Hepatocyte (in vitro differentiated cells): ENCODE results near the gene CFB.

Experiments used
- EZH2 ChIP-seq: fragments of 200-600 bp; sonication (generic); IDR thresholded peaks from 2 replicates; pipeline ENCODE4 v1.6.1; 2016; ENCODE audit warnings: antibody characterized with exemption, mild to moderate bottlenecking, borderline replicate concordance
- TF ChIP-seq, protein P1 (sequence below): fragments of 200-600 bp; sonication (generic); IDR thresholded peaks from 2 replicates; pipeline ENCODE4 v1.5.1; 2016; ENCODE audit warnings: antibody characterized with exemption, mild to moderate bottlenecking; ENCODE audit not compliant: poor library complexity

DNA sequence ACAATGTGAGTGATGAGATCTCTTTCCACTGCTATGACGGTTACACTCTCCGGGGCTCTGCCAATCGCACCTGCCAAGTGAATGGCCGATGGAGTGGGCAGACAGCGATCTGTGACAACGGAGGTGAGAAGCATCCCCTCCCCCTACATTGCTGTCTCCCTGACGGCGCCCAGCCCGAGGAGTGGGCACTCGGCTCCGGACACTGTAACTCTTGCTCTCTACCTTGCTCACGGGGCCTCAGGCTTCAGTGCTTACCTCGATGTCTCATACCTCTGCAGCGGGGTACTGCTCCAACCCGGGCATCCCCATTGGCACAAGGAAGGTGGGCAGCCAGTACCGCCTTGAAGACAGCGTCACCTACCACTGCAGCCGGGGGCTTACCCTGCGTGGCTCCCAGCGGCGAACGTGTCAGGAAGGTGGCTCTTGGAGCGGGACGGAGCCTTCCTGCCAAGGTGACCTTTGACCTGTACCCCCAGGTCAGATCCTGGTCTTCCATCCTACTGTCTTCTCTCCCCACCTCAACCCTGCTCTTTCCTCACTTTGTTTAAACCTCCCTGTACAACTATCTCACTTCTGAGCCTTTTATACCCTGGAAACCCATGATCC lies 1.3 kb downstream of the CFB start:
- TF ChIP-seq, protein P1, sequence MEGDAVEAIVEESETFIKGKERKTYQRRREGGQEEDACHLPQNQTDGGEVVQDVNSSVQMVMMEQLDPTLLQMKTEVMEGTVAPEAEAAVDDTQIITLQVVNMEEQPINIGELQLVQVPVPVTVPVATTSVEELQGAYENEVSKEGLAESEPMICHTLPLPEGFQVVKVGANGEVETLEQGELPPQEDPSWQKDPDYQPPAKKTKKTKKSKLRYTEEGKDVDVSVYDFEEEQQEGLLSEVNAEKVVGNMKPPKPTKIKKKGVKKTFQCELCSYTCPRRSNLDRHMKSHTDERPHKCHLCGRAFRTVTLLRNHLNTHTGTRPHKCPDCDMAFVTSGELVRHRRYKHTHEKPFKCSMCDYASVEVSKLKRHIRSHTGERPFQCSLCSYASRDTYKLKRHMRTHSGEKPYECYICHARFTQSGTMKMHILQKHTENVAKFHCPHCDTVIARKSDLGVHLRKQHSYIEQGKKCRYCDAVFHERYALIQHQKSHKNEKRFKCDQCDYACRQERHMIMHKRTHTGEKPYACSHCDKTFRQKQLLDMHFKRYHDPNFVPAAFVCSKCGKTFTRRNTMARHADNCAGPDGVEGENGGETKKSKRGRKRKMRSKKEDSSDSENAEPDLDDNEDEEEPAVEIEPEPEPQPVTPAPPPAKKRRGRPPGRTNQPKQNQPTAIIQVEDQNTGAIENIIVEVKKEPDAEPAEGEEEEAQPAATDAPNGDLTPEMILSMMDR = no peak
- TF ChIP-seq EZH2 = no peak
